Testis (tissue), 2 donors: Measurements from ENCODE around the gene NIT1.

Experiments used
- CTCF ChIP-seq, 3 experiments: fragments of 450-650 bp in 2 of 3; fragments of 200-600 bp in 1 of 3; sonication (generic) in 1 of 3; IDR thresholded peaks; one replicate each; pipeline ENCODE4 v1.5.1; 2016 to 2019; ENCODE audit warnings: antibody characterized with exemption in 3 of 3, mild to moderate bottlenecking in 2 of 3, moderate library complexity in 1 of 3
- POLR2A ChIP-seq: fragments of 450-650 bp; IDR thresholded peaks from one replicate; pipeline ENCODE4 v1.6.1; 2017; ENCODE audit warnings: antibody characterized with exemption, mild to moderate bottlenecking, moderate library complexity

- TF ChIP-seq CTCF (IDR thresholded peaks at IDR 0.05) (no peak), POLR2A (no peak)
These were observed 3.2 kb downstream of the NIT1 start for GRCh38 chr1:161121042-161121650.
